HT-29 (cell line): ENCODE data around the gene RHBDF1. TPM values are rescaled to one million over a fixed set of nuclear protein-coding genes. Genes with fewer than 3 reads are reported as not detected.
"Not testable (repeated sequence)": the region's sequence is repeated elsewhere in the genome, so short reads cannot be mapped to it uniquely, and the experiment has no call there.

Experiments
- DNase-seq: peaks from one replicate; pipeline ENCODE4 v3.0.0-alpha.2; 2015; ENCODE audit warnings: low spot score
- total RNA-seq: library from RNA; depleted of rRNA; stranded (reverse); fragments of >200 nt; shearing (Covaris generic); gene quantifications from 2 replicates; pipeline ENCODE4 v1.2.3, GENCODE V29; 2014

Gene RHBDF1
- total RNA-seq, 1 experiment from 2014 or later, result 291 TPM

DNA sequence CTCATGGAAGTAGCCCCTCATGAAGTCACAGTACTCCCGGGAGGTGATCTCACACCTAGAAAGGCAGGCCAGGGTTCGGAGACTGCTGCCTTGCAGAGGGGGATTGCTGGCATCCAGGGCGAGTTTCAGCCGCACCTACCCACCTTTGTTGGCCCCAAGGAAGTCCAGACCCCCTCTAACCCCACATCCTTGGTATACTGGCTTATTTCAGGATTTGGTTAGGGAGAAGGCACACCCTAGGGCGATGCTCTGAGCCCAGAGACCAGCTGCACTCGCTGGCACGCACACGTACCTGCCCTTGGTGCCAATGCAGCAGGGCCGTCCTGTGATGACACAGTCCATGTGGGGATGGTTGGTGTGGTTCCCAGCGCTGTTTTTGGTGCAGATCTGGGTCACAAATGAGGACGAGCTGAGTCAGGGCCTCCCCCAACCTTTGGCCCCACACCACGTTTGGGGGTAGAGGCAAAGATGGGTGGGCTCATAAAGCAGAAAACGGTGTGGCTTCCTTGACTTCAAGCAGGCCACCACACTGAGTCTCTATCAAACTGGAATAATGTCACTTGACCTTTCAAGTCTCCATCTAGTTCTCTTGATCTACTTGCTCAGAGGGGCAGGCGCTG lies 12.9 kb downstream of the RHBDF1 start:
- no peak for DNase-seq

- DNase-seq, result no peak
These were observed 13.7 kb downstream of the RHBDF1 start for GRCh38 chr16:58491-59439.

- DNase-seq, result no peak
These were observed 14.7 kb downstream of the RHBDF1 start for GRCh38 chr16:57711-58110.

- no peak for DNase-seq
These were observed 16.1 kb downstream of the RHBDF1 start for GRCh38 chr16:56231-56927.

DNA sequence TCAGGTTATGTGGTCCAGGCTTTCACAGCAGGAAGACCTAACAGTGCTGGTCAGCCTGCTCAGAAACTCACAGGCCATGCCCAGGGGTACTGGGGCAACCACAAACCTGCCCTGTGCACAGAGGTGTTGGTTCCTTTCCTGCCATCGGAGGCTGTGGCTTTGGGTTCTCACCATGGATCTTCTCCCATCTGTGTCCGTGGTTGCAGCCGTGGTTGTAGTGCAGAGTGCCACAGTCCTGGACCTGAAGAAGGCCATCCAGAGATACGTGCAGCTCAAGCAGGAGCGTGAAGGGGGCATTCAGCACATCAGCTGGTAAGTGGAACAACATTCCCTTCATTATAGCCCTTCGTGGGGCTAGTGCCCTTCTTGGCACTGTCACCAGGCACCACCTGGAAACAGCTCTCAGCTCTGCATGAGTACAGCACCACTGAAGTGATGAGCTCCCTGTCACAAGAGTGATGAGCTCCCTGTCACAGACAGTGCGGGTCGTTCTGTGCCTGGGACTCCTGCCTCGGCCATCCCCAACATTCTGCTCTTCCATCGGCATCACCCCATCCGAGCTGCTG lies 16.8 kb downstream of the RHBDF1 start:
- no peak for DNase-seq

- DNase-seq, result no peak
These were observed 18.2 kb downstream of the RHBDF1 start for GRCh38 chr16:54237-54581.

DNA sequence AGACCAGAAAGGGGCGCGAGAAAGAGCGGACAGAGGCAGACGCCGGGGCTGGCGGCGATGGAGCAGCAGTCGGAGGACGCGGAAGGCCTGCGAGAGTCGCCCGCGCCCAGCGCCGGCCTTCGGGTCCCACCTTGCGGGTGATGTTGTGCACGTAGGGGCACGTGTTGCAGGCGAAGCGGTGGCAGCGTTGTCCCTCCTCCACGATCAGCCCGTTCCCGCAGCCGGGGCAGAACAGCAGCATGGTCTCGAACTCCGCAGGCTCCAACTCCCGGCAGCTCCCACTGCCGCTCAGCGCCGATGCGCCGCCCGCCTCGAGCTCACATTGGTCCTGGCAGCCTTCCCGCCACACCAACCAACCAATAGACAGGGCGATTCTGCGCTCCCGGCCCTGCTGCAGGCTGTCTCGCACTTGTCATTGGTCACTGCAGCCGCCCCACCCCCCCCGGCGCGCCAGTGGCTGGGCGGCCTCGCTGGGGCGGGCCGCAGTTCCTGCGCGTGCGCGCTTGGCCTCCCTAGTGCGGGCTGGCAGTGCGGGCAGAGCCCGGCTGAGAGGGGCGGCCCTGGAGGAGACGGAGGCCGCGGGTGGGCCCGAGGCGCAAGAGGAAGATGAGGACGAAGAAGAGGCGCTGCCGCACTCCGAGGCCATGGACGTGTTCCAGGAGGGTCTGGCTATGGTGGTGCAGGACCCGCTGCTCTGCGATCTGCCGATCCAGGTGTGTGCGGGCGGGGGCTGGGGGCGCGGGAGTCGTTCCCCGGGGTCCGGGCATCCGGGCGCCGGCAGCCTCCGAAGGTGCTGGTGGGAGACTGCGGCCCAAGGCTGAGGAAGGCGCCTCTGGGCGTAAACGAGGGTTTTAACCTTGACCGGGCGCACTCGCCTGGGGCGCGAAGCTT lies 18.8 kb downstream of the RHBDF1 start, which contains the start of the genes POLR3K and SNRNP25:
Gene POLR3K (minus strand): TSS at position 263 of the 891 bp plus-strand sequence. CDS start 22 bp downstream, at position 241.
Gene SNRNP25 (plus strand): TSS at position 483 of the 891 bp plus-strand sequence. CDS start 189 bp downstream, at position 672.
- DNase-seq, result peak; percentile 99

DNA sequence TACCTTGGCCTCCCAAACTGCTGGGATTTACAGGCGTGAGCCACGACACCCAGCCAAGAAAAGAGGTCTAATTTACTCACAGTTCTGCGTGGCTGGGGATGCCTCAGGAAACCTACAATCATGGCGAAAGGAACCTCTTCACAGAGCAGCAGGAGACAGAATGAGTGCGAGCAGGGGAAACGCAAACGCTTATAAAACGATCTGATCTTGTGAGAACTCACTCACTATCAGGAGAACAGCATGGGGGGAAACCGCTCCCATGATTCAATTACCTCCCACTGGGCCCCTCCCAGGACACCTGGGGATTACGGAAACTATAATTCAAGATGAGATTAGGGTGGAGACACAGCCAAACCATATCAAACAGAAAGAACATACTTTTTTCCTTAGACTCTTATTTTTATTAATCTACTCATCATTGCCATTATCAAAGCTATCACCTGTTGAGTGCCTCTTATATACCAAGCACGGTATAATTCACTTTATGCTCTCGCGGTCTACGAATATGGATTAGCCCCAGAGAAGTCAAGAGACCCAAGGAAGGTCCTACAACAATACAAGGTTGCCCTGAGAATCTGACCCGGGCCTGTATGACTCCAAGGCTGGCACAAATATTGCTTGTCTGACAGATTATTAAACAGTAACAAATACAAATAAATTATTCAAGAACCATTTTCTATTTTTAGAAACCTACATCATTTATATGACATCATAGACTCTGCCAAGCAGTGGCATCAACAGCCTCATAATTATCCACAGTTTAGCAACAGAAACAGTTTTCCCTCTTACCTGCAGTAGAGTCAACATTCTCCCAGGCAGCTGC lies 21.5 kb downstream of the RHBDF1 start:
- DNase-seq, result no peak

- DNase-seq, result no peak
These were observed 25.2 kb downstream of the RHBDF1 start for GRCh38 chr16:47234-47633.

DNA sequence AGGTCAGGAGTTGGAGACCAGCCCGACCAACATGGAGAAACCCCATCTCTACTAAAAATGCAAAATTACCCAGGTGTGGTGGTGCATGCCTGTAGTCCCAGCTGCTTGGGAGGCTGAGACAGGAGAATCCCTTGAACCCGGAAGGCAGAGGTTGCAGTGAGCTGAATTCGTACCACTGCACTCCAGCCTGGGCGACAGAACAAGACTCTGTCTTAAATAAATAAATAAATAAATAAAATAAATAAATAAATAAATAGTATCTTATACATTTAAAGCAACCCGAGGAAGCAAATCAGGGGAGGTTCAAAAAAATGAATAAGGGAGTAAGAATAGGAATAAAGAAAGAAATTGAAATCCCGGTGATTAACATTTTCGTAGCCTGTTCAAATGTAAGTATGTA lies 25.9 kb downstream of the RHBDF1 start:
- not testable (repeated sequence) for DNase-seq

- DNase-seq, result no peak
These were observed 27.0 kb downstream of the RHBDF1 start for GRCh38 chr16:45454-45853.

DNA sequence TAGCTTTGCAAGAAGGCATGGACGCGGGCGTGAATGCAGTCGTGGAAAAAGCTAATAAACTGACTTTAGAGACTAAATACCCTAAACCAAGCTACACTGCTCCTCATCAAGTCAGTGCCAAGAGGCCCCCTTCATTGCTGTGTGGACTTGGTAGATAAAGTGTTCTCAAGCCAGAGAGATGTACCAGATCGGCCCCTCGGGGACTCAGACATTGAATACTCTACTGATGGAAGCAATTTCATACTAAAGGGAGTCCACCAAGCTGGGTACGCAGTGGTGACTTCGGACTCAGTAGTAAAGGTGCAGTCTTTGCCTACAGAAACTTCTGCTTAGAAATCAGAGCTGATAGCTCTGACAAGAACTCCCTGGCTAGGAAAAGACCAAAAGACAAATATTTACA lies 27.8 kb downstream of the RHBDF1 start:
- no peak for DNase-seq

DNA sequence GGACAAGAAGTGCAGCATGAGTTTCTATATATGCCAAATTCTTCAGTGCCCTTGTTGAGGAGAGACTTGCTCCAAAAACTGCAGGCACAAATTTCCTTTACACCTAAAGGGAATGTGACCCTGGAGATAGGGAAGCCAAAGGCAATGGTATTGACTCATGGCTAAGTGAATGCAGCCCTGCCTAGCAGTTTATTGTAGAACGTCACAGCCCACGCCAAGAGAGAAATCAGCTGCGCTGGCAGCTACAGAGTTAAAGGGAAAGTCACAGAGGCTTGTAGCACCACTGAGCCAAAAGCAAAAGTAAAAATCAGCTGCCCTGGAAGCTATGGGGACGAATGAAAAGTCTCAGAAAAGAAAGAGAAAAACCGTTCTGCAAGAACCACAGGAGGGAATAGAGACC lies 29.1 kb downstream of the RHBDF1 start:
- DNase-seq, result no peak

DNA sequence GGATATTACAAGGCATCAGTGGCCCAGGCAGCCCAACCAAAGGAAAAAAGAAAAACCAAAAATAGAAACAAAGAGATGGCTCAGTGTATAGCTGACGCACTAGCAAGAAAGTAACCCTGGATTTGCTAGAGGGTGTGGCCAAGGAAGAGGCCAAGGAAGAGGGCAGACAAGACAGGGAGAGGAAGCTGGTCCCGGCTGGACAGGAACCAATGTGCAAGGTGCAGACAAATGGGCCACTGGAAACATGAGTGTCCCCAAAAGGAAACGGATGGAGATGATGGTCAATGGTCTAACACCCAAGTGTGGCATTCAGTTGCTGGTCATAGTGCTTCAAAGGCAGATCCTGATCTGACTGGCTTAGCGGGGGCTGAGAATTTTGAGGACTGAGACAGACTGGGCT lies 29.7 kb downstream of the RHBDF1 start:
- DNase-seq, result no peak

GRCh38 chr16:42069-42457 lies 30.4 kb downstream of the RHBDF1 start:
- no peak for DNase-seq

DNA sequence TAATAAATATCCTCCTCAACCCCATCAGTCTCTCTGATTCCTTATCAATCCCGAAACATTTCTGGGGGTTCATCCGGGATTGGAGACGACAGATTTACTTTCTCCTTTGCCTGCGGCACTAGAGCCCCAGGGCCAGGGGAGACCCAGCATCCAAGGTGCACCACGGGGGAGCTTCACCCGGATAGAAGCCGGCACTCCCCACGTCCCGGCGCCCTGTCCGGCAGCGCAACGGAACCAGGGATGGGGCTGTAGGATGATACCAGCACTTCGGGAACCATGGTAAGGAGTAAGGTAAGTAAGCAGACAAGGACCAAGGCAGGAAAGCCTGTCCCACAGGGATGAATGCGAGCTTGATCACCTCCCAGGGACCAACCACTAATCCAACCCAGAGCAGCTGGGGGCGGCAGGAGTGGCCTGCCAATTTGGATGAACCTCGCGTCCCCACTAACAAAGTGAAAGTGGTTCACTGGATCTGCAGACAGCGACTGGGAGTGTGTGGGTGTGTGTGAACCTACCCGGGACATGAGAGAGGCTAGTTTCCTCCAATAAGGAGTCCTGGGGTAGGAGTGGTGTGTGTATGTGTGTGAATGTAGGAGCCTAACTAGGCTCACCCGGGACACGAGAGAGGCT lies 30.9 kb downstream of the RHBDF1 start:
- no peak for DNase-seq

DNA sequence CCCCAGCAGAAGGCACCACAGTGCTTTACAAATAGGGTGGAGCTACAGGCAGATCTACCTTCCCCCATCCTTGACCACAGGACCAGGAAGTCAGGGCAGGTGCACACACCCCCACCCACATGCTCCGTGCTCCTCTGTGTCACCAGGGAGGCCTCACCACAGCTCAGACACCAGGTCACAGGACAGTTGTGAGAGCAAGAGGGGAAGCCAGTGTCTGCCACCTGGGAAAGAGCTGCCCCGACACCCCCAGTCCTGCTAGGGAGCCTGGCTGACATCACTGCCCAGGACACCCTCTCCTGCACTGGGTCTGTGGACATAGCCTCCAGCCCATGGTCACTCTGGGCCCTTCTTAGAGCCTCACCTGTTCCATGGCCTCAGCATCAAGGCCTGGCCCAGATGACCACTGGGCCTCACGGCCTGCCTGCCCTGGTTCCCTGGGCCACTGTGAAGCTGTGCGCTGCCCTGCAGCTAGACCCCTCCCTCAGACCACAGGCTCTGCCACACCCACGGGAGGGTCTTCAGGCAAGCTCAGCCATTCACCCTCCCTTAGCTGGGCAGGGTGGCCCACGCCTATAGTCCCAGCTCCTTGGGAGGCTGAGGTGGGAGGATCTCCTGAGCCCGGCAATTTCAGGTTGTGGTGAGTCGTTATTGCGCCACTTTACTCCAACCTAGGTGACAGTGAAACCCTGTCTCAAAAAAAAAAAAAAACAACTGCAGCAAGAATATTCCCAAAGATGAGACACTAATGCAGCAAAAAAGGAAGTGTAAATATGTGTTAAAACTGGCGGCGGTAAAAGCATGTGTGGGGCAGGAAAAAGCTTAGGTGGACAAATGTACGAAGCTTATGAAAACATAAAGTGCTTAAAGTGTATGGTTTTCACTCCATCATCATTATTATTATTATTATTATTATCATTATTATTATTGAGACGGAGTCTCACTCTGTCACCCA lies 33.2 kb downstream of the RHBDF1 start:
- peak; percentile 92 for DNase-seq

DNA sequence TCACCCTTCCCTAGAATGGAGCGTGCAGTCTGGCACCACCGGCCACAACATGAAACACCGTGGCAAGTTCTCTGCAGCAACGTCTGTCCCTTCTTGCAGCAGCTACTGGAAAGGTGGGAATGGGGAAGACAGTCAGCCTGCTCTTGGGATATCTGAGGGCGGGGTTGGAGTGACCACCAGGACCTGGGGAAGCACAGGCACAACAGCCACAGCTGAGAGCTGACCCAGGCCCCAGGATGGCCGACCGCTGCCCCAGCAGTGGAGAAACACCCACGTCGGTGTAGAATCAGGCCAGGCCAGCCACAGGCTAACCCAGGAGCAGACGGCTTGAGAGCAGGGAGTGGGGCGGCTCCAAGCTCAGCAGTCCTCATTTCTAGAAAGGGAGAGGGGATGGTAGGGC lies 34.2 kb downstream of the RHBDF1 start:
- DNase-seq, result not testable (repeated sequence)
